ENCODE measurements around the gene LPP. TPM values are rescaled to one million over a fixed set of nuclear protein-coding genes. Genes with fewer than 3 reads are reported as not detected.

Gene LPP
- polyA plus RNA-seq, 2 donors, result 10.5 to 12.9 TPM

- H3K4me1 ChIP-seq (ENCODE audit: control insufficient read depth in 2 of 2, insufficient read depth in 2 of 2, low read length in 1 of 2), result no peaks in the 10 kb centered on the region
- no peaks in the 10 kb centered on the region for H3K27me3 ChIP-seq (ENCODE audit: control insufficient read depth in 1 of 2, insufficient read depth in 2 of 2, low read length in 2 of 2)
- no peak overlapping the region for H3K27ac ChIP-seq (ENCODE audit: low read depth in 2 of 2, low read length in 1 of 2)
- 73 to 74% methylated on average over 5 of the region's 5 CpGs for WGBS, 2 donors
- H3K4me3 ChIP-seq (ENCODE audit: low read depth in 1 of 2, low read length in 2 of 2), result no peak overlapping the region
- H3K9me3 ChIP-seq (ENCODE audit: control insufficient read depth in 2 of 2, insufficient read depth in 1 of 2, low read depth in 1 of 2, low read length in 1 of 2), result no peaks in the 10 kb centered on the region
- H3K36me3 ChIP-seq (ENCODE audit: control insufficient read depth in 2 of 2, insufficient read depth in 2 of 2, low read length in 1 of 2), result no peaks in the 10 kb centered on the region
These were observed 404.6 kb downstream of the LPP start for GRCh38 chr3:188558343-188559071.

GRCh38 chr3:188559072-188559429 is 405.1 kb downstream of the LPP start:
- Histone ChIP-seq H3K4me1 (ENCODE audit: control insufficient read depth in 2 of 2, insufficient read depth in 2 of 2, low read length in 1 of 2) (no peaks in the 10 kb centered on the region), H3K4me3 (ENCODE audit: low read depth in 1 of 2, low read length in 2 of 2) (no peak overlapping the region), H3K9me3 (ENCODE audit: control insufficient read depth in 2 of 2, insufficient read depth in 1 of 2, low read depth in 1 of 2, low read length in 1 of 2) (no peaks in the 10 kb centered on the region), H3K27ac (ENCODE audit: low read depth in 2 of 2, low read length in 1 of 2) (no peak overlapping the region), H3K27me3 (ENCODE audit: control insufficient read depth in 1 of 2, insufficient read depth in 2 of 2, low read length in 2 of 2) (no peaks in the 10 kb centered on the region), H3K36me3 (ENCODE audit: control insufficient read depth in 2 of 2, insufficient read depth in 2 of 2, low read length in 1 of 2) (no peaks in the 10 kb centered on the region)
- 81 to 85% methylated on average over 2 of the region's 2 CpGs for WGBS, 2 donors

DNA sequence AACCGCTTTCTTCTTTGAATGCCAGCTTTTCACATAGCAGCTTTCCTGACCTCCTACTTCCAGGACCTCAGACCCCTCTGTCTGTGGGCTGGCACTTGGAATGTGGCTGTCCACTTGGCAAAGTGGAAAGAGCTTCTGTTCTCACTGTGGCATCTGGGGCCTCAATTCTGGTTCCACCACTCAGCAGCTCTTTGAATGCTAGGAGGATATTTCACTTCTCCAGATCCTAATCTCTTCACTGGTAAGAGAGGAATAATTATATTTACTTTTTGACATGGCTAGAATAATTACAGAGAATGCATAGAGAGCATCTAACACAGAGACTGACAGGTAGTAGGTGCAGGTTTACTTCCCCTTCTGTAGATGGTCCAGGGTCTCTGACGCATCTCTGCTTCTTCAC is 405.9 kb downstream of the LPP start:
- Histone ChIP-seq H3K36me3 (ENCODE audit: control insufficient read depth in 2 of 2, insufficient read depth in 2 of 2, low read length in 1 of 2) (no peaks in the 10 kb centered on the region), H3K9me3 (ENCODE audit: control insufficient read depth in 2 of 2, insufficient read depth in 1 of 2, low read depth in 1 of 2, low read length in 1 of 2) (no peaks in the 10 kb centered on the region), H3K27me3 (ENCODE audit: control insufficient read depth in 1 of 2, insufficient read depth in 2 of 2, low read length in 2 of 2) (no peaks in the 10 kb centered on the region), H3K4me1 (ENCODE audit: control insufficient read depth in 2 of 2, insufficient read depth in 2 of 2, low read length in 1 of 2) (no peaks in the 10 kb centered on the region), H3K27ac (ENCODE audit: low read depth in 2 of 2, low read length in 1 of 2) (no peak overlapping the region), H3K4me3 (ENCODE audit: low read depth in 1 of 2, low read length in 2 of 2) (no peak overlapping the region)
- WGBS, 2 donors, result 98% methylated on average over 2 of the region's 2 CpGs

- no peaks in the 10 kb centered on the region for H3K27me3 ChIP-seq (ENCODE audit: control insufficient read depth in 1 of 2, insufficient read depth in 2 of 2, low read length in 2 of 2)
- 56 to 61% methylated on average over 2 of the region's 2 CpGs for WGBS, 2 donors
- H3K27ac ChIP-seq (ENCODE audit: low read depth in 2 of 2, low read length in 1 of 2), result no peak overlapping the region
- H3K4me1 ChIP-seq (ENCODE audit: control insufficient read depth in 2 of 2, insufficient read depth in 2 of 2, low read length in 1 of 2), result no peaks in the 10 kb centered on the region
- H3K4me3 ChIP-seq (ENCODE audit: low read depth in 1 of 2, low read length in 2 of 2), result no peak overlapping the region
- H3K36me3 ChIP-seq (ENCODE audit: control insufficient read depth in 2 of 2, insufficient read depth in 2 of 2, low read length in 1 of 2), result no peaks in the 10 kb centered on the region
- H3K9me3 ChIP-seq (ENCODE audit: control insufficient read depth in 2 of 2, insufficient read depth in 1 of 2, low read depth in 1 of 2, low read length in 1 of 2), result no peaks in the 10 kb centered on the region
These were observed 408.2 kb downstream of the LPP start for GRCh38 chr3:188562144-188562543.

- H3K9me3 ChIP-seq (ENCODE audit: control insufficient read depth in 2 of 2, insufficient read depth in 1 of 2, low read depth in 1 of 2, low read length in 1 of 2), result no peaks in the 10 kb centered on the region
- H3K27ac ChIP-seq (ENCODE audit: low read depth in 2 of 2, low read length in 1 of 2), result no peak overlapping the region
- no peaks in the 10 kb centered on the region for H3K4me1 ChIP-seq (ENCODE audit: control insufficient read depth in 2 of 2, insufficient read depth in 2 of 2, low read length in 1 of 2)
- no peak overlapping the region for H3K4me3 ChIP-seq (ENCODE audit: low read depth in 1 of 2, low read length in 2 of 2)
- no peaks in the 10 kb centered on the region for H3K27me3 ChIP-seq (ENCODE audit: control insufficient read depth in 1 of 2, insufficient read depth in 2 of 2, low read length in 2 of 2)
- 88 to 95% methylated on average over 3 of the region's 3 CpGs for WGBS, 2 donors
- H3K36me3 ChIP-seq (ENCODE audit: control insufficient read depth in 2 of 2, insufficient read depth in 2 of 2, low read length in 1 of 2), result no peaks in the 10 kb centered on the region
These were observed 413.7 kb downstream of the LPP start for GRCh38 chr3:188567478-188568195.

DNA sequence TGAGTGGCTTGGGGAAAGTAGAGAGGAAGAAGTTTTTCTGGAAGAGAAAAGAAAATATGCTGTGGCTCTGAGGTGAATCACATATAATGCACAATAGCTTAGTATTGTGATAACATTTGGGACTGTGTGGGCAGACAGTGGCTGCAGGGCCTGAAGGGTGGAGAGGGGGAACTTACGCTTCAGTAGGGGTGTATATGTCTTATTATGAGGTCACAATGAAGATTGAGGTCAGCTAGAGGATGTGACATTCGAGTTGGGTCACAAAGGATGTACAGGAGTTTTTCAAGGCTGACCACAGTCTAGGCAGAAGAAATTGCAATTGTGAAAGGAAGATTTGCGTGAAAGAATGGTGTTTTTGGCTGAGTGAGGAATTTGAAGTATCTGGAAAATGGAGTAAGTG is 414.8 kb downstream of the LPP start:
- H3K4me3 ChIP-seq (ENCODE audit: low read depth in 1 of 2, low read length in 2 of 2), result no peak overlapping the region
- 87 to 89% methylated on average over 3 of the region's 3 CpGs for WGBS, 2 donors
- H3K27me3 ChIP-seq (ENCODE audit: control insufficient read depth in 1 of 2, insufficient read depth in 2 of 2, low read length in 2 of 2), result no peaks in the 10 kb centered on the region
- no peaks in the 10 kb centered on the region for H3K4me1 ChIP-seq (ENCODE audit: control insufficient read depth in 2 of 2, insufficient read depth in 2 of 2, low read length in 1 of 2)
- no peaks in the 10 kb centered on the region for H3K9me3 ChIP-seq (ENCODE audit: control insufficient read depth in 2 of 2, insufficient read depth in 1 of 2, low read depth in 1 of 2, low read length in 1 of 2)
- H3K27ac ChIP-seq (ENCODE audit: low read depth in 2 of 2, low read length in 1 of 2), result no peak overlapping the region
- no peaks in the 10 kb centered on the region for H3K36me3 ChIP-seq (ENCODE audit: control insufficient read depth in 2 of 2, insufficient read depth in 2 of 2, low read length in 1 of 2)

- Histone ChIP-seq H3K27me3 (ENCODE audit: control insufficient read depth in 1 of 2, insufficient read depth in 2 of 2, low read length in 2 of 2) (no peaks in the 10 kb centered on the region), H3K9me3 (ENCODE audit: control insufficient read depth in 2 of 2, insufficient read depth in 1 of 2, low read depth in 1 of 2, low read length in 1 of 2) (no peaks in the 10 kb centered on the region), H3K4me1 (ENCODE audit: control insufficient read depth in 2 of 2, insufficient read depth in 2 of 2, low read length in 1 of 2) (no peaks in the 10 kb centered on the region), H3K27ac (ENCODE audit: low read depth in 2 of 2, low read length in 1 of 2) (no peak overlapping the region), H3K4me3 (ENCODE audit: low read depth in 1 of 2, low read length in 2 of 2) (no peak overlapping the region), H3K36me3 (ENCODE audit: control insufficient read depth in 2 of 2, insufficient read depth in 2 of 2, low read length in 1 of 2) (peaks cover 0 to 3% of the 10 kb centered on the region in 2 donors)
- 76 to 93% methylated on average over 7 of the region's 7 CpGs for WGBS, 2 donors
These were observed 417.7 kb downstream of the LPP start for GRCh38 chr3:188571531-188572095.

DNA sequence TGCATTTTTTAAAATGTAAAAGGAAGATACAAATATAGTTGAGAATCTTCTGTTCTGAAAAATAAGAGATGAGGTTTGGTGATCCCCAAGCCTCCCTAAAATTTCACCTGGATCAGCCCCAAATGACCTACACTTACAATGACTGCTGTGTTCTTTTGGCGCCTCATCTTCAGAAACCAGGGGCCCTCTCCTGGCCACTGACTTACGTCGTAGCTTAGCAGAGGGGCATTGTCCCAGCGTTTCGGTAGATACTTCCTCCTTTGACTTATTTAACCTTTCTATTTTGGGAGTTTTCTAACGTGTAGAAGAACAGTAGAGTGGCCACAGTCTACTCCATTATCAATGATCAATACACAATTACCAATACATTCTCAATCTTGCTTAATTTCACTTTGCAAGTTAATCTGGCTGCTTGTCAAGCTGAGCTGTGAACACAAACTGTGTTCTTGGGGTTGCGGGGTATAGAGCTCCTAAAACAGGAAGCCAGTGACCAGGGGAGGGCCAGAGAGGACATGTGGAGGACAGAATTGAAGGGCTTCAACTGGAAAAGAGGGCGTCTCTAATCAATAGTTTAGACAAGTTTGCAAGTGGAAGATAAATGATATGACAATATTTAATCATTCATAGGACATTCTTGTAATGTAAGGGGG is 419.5 kb downstream of the LPP start:
- Histone ChIP-seq H3K9me3 (ENCODE audit: control insufficient read depth in 2 of 2, insufficient read depth in 1 of 2, low read depth in 1 of 2, low read length in 1 of 2) (no peaks in the 10 kb centered on the region), H3K36me3 (ENCODE audit: control insufficient read depth in 2 of 2, insufficient read depth in 2 of 2, low read length in 1 of 2) (peaks cover 0 to 3% of the 10 kb centered on the region in 2 donors), H3K4me3 (ENCODE audit: low read depth in 1 of 2, low read length in 2 of 2) (no peak overlapping the region), H3K4me1 (ENCODE audit: control insufficient read depth in 2 of 2, insufficient read depth in 2 of 2, low read length in 1 of 2) (no peaks in the 10 kb centered on the region), H3K27ac (ENCODE audit: low read depth in 2 of 2, low read length in 1 of 2) (no peak overlapping the region), H3K27me3 (ENCODE audit: control insufficient read depth in 1 of 2, insufficient read depth in 2 of 2, low read length in 2 of 2) (no peaks in the 10 kb centered on the region)
- WGBS, 2 donors, result 80 to 84% methylated on average over 8 of the region's 8 CpGs

DNA sequence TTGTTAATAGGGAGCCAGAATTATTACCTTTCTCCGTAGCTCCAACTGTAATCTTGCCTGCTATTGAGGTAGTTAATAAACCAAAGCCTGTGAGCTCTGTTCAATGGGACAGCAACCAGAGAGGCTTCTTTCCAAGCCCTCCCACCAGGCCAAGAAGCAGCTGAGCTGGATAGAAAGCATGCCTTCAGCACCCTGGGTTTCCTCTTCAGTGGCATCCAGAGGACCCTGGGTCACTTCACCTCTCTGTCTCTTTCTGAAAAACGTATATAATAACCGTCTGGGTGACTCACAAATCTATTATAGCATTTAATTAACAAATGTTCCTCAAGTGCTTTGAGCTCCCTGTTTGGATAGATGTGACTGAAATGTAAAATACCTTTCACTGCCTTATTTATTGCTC is 420.0 kb downstream of the LPP start:
- Histone ChIP-seq H3K4me3 (ENCODE audit: low read depth in 1 of 2, low read length in 2 of 2) (no peak overlapping the region), H3K27ac (ENCODE audit: low read depth in 2 of 2, low read length in 1 of 2) (no peak overlapping the region), H3K9me3 (ENCODE audit: control insufficient read depth in 2 of 2, insufficient read depth in 1 of 2, low read depth in 1 of 2, low read length in 1 of 2) (peaks cover 0 to 2% of the 10 kb centered on the region in 2 donors), H3K27me3 (ENCODE audit: control insufficient read depth in 1 of 2, insufficient read depth in 2 of 2, low read length in 2 of 2) (no peaks in the 10 kb centered on the region), H3K4me1 (ENCODE audit: control insufficient read depth in 2 of 2, insufficient read depth in 2 of 2, low read length in 1 of 2) (no peaks in the 10 kb centered on the region), H3K36me3 (ENCODE audit: control insufficient read depth in 2 of 2, insufficient read depth in 2 of 2, low read length in 1 of 2) (peaks cover 0 to 3% of the 10 kb centered on the region in 2 donors)
- WGBS, 2 donors, result 69 to 87% methylated on average over 3 of the region's 3 CpGs
